Measurements from ENCODE around the gene NPNT.

DNA sequence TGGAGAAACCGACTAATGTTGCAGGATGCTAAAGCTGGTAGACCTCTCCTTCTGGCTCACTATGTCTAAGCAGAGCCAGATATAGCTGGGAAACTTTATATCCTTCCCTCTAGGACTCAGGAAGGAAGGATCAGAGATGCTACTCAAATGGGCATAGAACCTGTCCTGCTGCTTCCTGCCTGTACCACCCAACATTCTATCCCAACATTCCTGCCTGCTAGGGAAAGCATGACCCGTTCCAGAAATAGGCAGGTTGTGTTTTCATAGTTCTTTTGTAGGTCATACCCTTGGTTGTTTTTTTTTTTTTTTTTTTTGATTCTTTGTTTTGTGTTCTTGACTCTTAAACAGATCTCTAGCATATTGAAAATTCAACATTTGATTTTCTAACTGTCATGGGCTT, 5.3 kb downstream of the NPNT start:
- TF ChIP-seq CTCF (IDR thresholded peaks at IDR 0.05; ENCODE audit: low read length) (no peak), EZH2 (IDR thresholded peaks at IDR 0.05; ENCODE audit: borderline replicate concordance, low read length) (no peak)
